NAMALWA (cell line): ENCODE measurements around the gene XKR8.
"Not testable (repeated sequence)": the region's sequence is repeated elsewhere in the genome, so short reads cannot be mapped to it uniquely, and the experiment has no call there.

Source experiments
- DNase-seq: peaks from one replicate; pipeline ENCODE4 v3.0.0-alpha.2; 2015; ENCODE audit warnings: low spot score

XKR8 gene

GRCh38 chr1:27992276-27992675, 32.5 kb downstream of the XKR8 start:
- DNase-seq = no peak

- DNase-seq = no peak
These were observed 33.5 kb downstream of the XKR8 start for GRCh38 chr1:27993241-27993640.

- no peak for DNase-seq
These were observed 34.3 kb downstream of the XKR8 start for GRCh38 chr1:27994060-27994459.

DNA sequence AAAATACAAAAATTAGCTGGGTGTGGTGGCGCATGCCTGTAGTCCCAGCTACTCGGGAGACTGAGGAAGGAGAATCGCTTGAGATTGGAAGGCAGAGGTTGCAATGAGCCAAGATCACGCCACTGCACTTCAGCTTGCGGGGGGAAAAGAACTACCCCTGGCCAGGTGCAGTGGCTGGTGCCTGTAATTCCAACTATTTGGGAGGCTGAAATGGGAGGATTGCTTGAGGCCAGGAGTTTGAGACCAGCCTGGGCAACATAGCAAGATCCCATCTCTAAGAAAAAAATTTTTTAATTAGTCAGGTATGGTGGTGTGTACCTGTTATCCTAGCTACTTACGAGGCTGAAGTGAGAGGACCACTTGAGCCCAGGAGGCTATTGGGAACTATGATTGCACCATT, 34.8 kb downstream of the XKR8 start:
- DNase-seq = not testable (repeated sequence)

GRCh38 chr1:27999055-27999454, 39.3 kb downstream of the XKR8 start:
- no peak for DNase-seq

GRCh38 chr1:28002600-28002999, 42.8 kb downstream of the XKR8 start:
- no peak for DNase-seq

DNA sequence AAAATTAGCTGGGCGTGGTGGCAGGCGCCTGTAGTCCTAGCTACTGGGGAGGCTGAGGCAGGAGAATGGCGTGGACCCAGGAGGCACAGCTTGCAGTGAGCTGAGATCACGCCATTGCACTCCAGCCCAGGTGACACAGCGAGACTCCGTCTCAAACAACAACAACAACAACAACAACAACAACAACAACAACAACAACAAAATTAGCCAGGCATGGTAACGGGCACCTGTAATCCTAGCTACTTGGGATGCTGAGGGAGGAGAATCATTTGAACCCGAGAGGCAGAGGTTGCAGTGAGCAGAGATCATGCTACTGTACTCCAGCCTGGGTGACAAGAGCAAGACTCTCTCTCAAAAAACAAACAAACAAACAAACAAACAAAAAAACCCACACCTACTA, 43.3 kb downstream of the XKR8 start:
- not testable (repeated sequence) for DNase-seq

DNA sequence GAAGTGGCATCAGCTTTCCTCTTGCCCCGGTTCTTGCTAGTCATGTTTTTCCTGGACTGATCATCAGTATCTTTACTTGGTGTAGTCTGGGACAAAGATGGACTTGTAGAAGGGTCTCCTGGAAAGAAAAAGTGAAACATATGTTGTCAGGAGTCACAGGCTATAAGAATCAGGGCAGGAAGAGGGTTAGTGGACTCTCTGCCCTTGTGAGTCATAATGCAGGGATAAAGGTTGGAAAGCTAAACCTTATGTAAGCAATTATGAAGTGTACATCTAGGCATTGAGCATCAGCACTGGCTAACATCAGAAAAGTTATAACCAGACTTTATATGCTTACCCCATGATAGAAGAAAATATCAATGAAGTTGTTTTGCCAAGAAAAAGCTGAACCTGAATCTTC, 51.2 kb downstream of the XKR8 start:
- no peak for DNase-seq
